PC-9 (cell line): ENCODE data around the gene KHK. TPM values are rescaled to one million over a fixed set of nuclear protein-coding genes. Genes with fewer than 3 reads are reported as not detected.
"Not testable (repeated sequence)": the region's sequence is repeated elsewhere in the genome, so short reads cannot be mapped to it uniquely, and the experiment has no call there.

Source experiments
- BruUV-seq: library from RNA; stranded (reverse); fragments of 400-500 nt; replicated peaks from 2 replicates; lab custom pipeline; 2021; lab: Mats Ljungman, UMichigan
- CTCF ChIA-PET: fragments of 300-600 bp; sonication (Branson Sonifier 250); formaldehyde crosslinking; loops from one replicate; lab custom pipeline; 2022; ENCODE audit warnings: antibody characterized with exemption; lab: Charles Lee
- POLR2A ChIA-PET: fragments of 300-600 bp; sonication (Branson Sonifier 250); formaldehyde crosslinking; loops from one replicate; lab custom pipeline; 2022; ENCODE audit warnings: antibody characterized with exemption; ENCODE audit not compliant: unreplicated experiment; lab: Charles Lee
- DNase-seq, 2 experiments: peaks; one replicate each; pipeline versions ENCODE4 v3.0.0 to v3.0.0-alpha.2; 2015 to 2022; ENCODE audit warnings: mixed read lengths in 1 of 2
- H2AFZ ChIP-seq: fragments of 200-600 bp; sonication (generic); 2 replicates; pipeline ENCODE4 v1.8.1; 2017; ENCODE audit warnings: antibody characterized with exemption
- H3F3A ChIP-seq: fragments of 200-600 bp; sonication (generic); 2 replicates; pipeline ENCODE4 v1.8.1; 2017; ENCODE audit warnings: antibody characterized with exemption, mild to moderate bottlenecking, low read depth; ENCODE audit not compliant: insufficient read depth
- H3K27ac ChIP-seq: fragments of 200-600 bp; sonication (generic); 2 replicates; pipeline ENCODE4 v1.6.1; 2016; ENCODE audit warnings: mixed run types
- H3K27me3 ChIP-seq: fragments of 200-600 bp; sonication (generic); 2 replicates; pipeline ENCODE4 v1.6.1; 2016; ENCODE audit warnings: low read depth, mixed run types; ENCODE audit not compliant: insufficient read depth
- H3K36me3 ChIP-seq: fragments of 200-600 bp; sonication (generic); 2 replicates; pipeline ENCODE4 v1.6.1; 2016; ENCODE audit warnings: low read depth, mixed run types
- H3K4me1 ChIP-seq: fragments of 200-600 bp; sonication (generic); replicated peaks from 2 replicates; pipeline ENCODE4 v1.6.1; 2016; ENCODE audit warnings: mixed run types; ENCODE audit not compliant: insufficient read depth
- H3K4me2 ChIP-seq: fragments of 200-600 bp; sonication (generic); 2 replicates; pipeline ENCODE4 v1.6.1; 2017; ENCODE audit warnings: mixed run types
- H3K4me3 ChIP-seq: fragments of 200-600 bp; sonication (generic); 2 replicates; pipeline ENCODE4 v1.6.1; 2016; ENCODE audit warnings: mixed run types
- H3K79me2 ChIP-seq: fragments of 200-600 bp; sonication (generic); 2 replicates; pipeline ENCODE4 v1.6.1; 2017; ENCODE audit warnings: low read depth, mixed run types
- H3K9me2 ChIP-seq: fragments of 200-600 bp; sonication (generic); 2 replicates; pipeline ENCODE4 v1.8.1; 2017; ENCODE audit warnings: mild to moderate bottlenecking; ENCODE audit not compliant: insufficient read depth
- H3K9me3 ChIP-seq: fragments of 200-600 bp; sonication (generic); 2 replicates; pipeline ENCODE4 v1.8.1; 2016; ENCODE audit warnings: low read depth; ENCODE audit not compliant: insufficient read depth
- H4K20me1 ChIP-seq: fragments of 200-600 bp; sonication (generic); 2 replicates; pipeline ENCODE4 v1.8.1; 2017; ENCODE audit not compliant: insufficient read depth
- CTCF ChIP-seq: fragments of 200-600 bp; sonication (generic); conservative IDR thresholded peaks from 2 replicates; pipeline ENCODE4 v1.6.1; 2017; ENCODE audit warnings: mixed run types, antibody characterized with exemption, mild to moderate bottlenecking, moderate library complexity
- EZH2 ChIP-seq: fragments of 200-600 bp; sonication (generic); IDR thresholded peaks from 2 replicates; pipeline ENCODE4 v1.8.0; 2017; ENCODE audit warnings: antibody characterized with exemption, low read depth
- intact Hi-C: fragments of 100-400 bp; cut with micrococcal nuclease; formaldehyde crosslinking; loops from one replicate; pipeline ENCODE4 v1.10.0; 2022; ENCODE audit not compliant: unreplicated experiment
- total RNA-seq: library from RNA; stranded (reverse); gene quantifications from 2 replicates; pipeline ENCODE4 v1.2.3, GENCODE V29; 2021

The KHK gene
- total RNA-seq, 1 experiment from 2014 or later: 4.4 TPM

DNA sequence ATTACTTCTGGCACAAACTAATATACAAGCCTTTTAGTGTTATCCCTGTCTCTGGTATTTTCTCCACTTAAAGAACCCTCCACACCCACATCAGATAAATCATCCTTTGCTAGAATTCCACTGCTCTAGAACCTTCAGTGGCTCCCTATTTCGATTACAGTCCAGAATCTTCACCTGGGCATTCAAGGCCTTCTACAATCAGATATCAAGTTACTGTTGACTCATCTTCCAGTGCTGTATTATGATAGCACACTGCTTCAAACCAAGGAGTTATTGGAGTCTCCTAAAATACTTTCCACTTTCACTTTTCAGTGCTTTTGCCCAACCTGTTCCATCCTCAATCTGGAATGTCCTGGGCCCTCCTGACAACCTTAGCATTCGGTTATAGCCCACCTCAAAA is 28.9 kb downstream of the KHK start:
- no TSS peak for BruUV-seq
- no peak for TF ChIP-seq EZH2
- no peak for TF ChIP-seq CTCF
- no peaks in the 10 kb centered on the region for H3K9me2 ChIP-seq
- CTCF ChIA-PET: no interaction called here
- no peak overlapping the region for H3K4me3 ChIP-seq
- H3K36me3 ChIP-seq: no peaks in the 10 kb centered on the region
- no peaks in the 10 kb centered on the region for H3K9me3 ChIP-seq
- no peaks in the 10 kb centered on the region for H3K4me1 ChIP-seq
- POLR2A ChIA-PET: interaction anchor here (0.6 kb wide), 1 partner anchor 147 kb away, joined by 3 read pairs; no protein-coding TSS in a partner anchor
- no peak overlapping the region for H3K27ac ChIP-seq
- H3F3A ChIP-seq: no peaks in the 10 kb centered on the region
- DNase-seq: no peak
- no peak overlapping the region for H2AFZ ChIP-seq
- H4K20me1 ChIP-seq: no peaks in the 10 kb centered on the region
- H3K79me2 ChIP-seq: no peaks in the 10 kb centered on the region
- H3K4me2 ChIP-seq: no peak overlapping the region
- intact Hi-C loops: no loop called here
- H3K27me3 ChIP-seq: peaks cover 16% of the 10 kb centered on the region

DNA sequence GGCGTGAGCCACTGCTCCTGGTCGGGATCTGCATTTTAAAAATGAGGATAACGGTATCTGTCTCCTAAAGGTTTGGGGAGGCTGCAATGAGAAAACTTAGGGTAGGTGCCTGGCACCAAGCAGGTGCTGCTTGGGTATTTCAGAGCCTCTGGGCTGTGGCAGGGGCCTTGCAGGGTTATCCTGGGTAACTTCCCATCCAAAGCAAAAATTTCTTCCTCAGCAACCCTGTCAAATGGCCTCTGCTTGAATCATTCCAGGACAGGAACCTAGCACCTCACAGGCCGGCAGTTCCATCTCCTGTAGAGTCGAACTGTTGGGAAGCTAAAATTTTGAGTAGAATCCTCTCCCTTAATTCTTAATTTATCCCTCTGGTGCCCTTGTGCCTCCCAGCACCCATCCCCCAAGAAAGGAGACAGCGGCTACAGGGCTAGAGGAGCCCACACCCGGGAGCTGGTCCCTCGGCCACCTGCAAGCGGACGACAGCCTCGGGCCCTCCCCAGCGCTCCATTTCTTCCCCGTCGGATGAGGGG is 31.5 kb downstream of the KHK start:
- no peak overlapping the region for H3K27ac ChIP-seq
- H3K27me3 ChIP-seq: peaks cover 40% of the 10 kb centered on the region
- BruUV-seq: no TSS peak
- DNase-seq: no peak
- H3K9me2 ChIP-seq: no peaks in the 10 kb centered on the region
- intact Hi-C loops: no loop called here
- ChIA-PET CTCF (no interaction called here), POLR2A (no interaction called here)
- H3K79me2 ChIP-seq: no peaks in the 10 kb centered on the region
- H3K4me3 ChIP-seq: no peak overlapping the region
- H3K9me3 ChIP-seq: no peaks in the 10 kb centered on the region
- no peaks in the 10 kb centered on the region for H3K4me1 ChIP-seq
- TF ChIP-seq EZH2: no peak
- TF ChIP-seq CTCF: no peak
- H2AFZ ChIP-seq: no peak overlapping the region
- no peaks in the 10 kb centered on the region for H4K20me1 ChIP-seq
- no peaks in the 10 kb centered on the region for H3K36me3 ChIP-seq
- no peak overlapping the region for H3K4me2 ChIP-seq
- no peaks in the 10 kb centered on the region for H3F3A ChIP-seq

DNA sequence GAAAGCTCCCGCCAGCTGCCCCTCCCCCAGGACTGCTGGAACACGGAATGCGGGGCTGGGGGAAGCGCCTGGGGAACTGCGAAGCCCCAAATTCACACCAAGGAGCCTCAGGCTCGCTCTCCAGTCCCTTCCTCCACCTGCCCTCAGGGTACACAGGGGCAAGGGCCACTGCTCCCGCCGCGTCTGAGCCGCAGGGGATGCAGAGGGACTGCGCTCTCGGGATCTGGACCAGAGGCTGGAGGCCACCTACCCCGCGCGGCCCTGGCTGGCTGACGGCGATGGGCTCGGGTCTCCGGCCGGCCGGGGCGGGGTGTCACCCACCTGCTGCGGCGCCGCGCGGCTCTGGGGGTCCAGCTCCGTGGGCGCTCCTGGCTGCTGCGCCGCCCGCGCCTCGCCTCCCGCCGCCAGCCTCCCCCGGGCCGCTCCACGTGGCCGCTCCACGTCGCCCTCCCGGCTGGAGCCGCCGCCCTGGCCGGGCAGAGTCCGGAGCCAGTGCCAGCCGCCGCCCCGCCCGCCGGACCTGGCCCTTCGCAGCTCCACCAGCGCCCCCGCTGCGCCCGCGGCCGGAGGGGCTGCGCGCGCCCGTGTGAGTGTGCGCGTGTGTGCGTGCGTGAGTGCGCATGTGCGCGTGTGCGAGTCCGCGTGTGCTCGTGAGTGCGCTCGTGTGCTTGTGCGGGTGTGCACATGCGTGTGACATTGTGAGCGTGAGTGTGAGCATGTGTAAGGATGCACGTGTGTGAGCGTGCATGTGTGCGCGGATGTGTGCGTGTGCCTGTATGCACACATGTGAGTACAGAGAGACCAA is 32.2 kb downstream of the KHK start, which contains the start of gene CGREF1:
CGREF1 (minus strand) TSS at position 604 of the 805 bp plus-strand sequence. CDS start 14,762 bp downstream, outside the sequence.
- Histone ChIP-seq H3K36me3 (no peaks in the 10 kb centered on the region), H4K20me1 (no peaks in the 10 kb centered on the region), H3K9me3 (no peaks in the 10 kb centered on the region), H3K4me2 (no peak within 1 kb of the TSS), H3K4me1 (no peaks in the 10 kb centered on the region), H3K79me2 (no peaks in the 10 kb centered on the region), H3K27me3 (peaks cover 46% of the 10 kb centered on the region), H3F3A (no peaks in the 10 kb centered on the region), H3K4me3 (no peak within 1 kb of the TSS), H3K9me2 (no peaks in the 10 kb centered on the region), H3K27ac (no peak within 1 kb of the TSS), H2AFZ (no peak within 1 kb of the TSS)
- TF ChIP-seq CTCF (no peak), EZH2 (no peak)
- DNase-seq: no peak
- ChIA-PET POLR2A (no interaction called here), CTCF (interaction anchor here (0.6 kb wide), 1 partner anchor 161 kb away, joined by 4 read pairs; no protein-coding TSS in a partner anchor)
- no TSS peak for BruUV-seq
- intact Hi-C loops: no loop called here

DNA sequence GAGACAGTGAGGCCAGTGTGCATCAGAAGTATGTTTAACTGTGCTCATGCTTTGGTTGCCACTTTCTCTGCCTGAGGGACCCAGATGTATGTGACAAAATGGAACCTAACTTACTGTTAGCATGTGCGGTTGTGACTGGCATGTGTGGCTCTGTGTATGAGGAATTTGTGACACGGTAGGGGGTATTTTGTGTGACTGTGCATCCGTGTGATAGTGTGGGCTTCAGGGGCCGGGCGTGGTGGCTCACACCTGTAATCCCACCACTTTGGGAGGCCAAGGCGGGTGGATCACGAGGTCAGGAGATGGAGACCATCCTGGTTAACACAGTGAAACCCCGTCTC is 32.7 kb downstream of the KHK start:
- H3K4me2 ChIP-seq, H3K36me3 ChIP-seq, H3K4me3 ChIP-seq, H3K79me2 ChIP-seq, intact Hi-C loops, H4K20me1 ChIP-seq, H2AFZ ChIP-seq, DNase-seq, POLR2A ChIA-PET, H3F3A ChIP-seq, H3K9me3 ChIP-seq, H3K27ac ChIP-seq, BruUV-seq, H3K4me1 ChIP-seq, H3K9me2 ChIP-seq: not testable (repeated sequence)
- H3K27me3 ChIP-seq: peaks cover 52% of the 10 kb centered on the region
- CTCF ChIA-PET: interaction anchor here (0.6 kb wide), 1 partner anchor 161 kb away, joined by 4 read pairs; no protein-coding TSS in a partner anchor
